HG03039 (cell line): ENCODE results near the gene DHX8.

Experiments used
- ATAC-seq: cut with Tn5 transposase; IDR thresholded peaks from one replicate; pipeline ENCODE4 v1.9.1; 2021; ENCODE audit warnings: mild to moderate bottlenecking, moderate library complexity; ENCODE audit not compliant: unreplicated experiment

DHX8 gene

GRCh38 chr17:43546319-43547188 lies 62.8 kb downstream of the DHX8 start, which contains the start of gene ETV4:
TSS of gene ETV4 (minus strand) at chr17:43546340. CDS start at chr17:43545617, 723 bp downstream.
- peak; percentile 49 for ATAC-seq

GRCh38 chr17:43547189-43547550 lies 63.4 kb downstream of the DHX8 start:
- no peak for ATAC-seq

GRCh38 chr17:43547659-43548256 lies 64.0 kb downstream of the DHX8 start:
- no peak for ATAC-seq

- no peak for ATAC-seq
These were observed 65.1 kb downstream of the DHX8 start for GRCh38 chr17:43548689-43549379.

- ATAC-seq: no peak
These were observed 65.7 kb downstream of the DHX8 start for GRCh38 chr17:43549496-43549895.

GRCh38 chr17:43550754-43551153 lies 67.0 kb downstream of the DHX8 start:
- no peak for ATAC-seq

- no peak for ATAC-seq
These were observed 68.6 kb downstream of the DHX8 start for GRCh38 chr17:43552229-43552837.

GRCh38 chr17:43553573-43553972 lies 69.8 kb downstream of the DHX8 start:
- no peak for ATAC-seq

- no peak for ATAC-seq
These were observed 71.1 kb downstream of the DHX8 start for GRCh38 chr17:43554857-43555256.

- no peak for ATAC-seq
These were observed 72.5 kb downstream of the DHX8 start for GRCh38 chr17:43556292-43556691.

GRCh38 chr17:43558805-43559160 lies 75.0 kb downstream of the DHX8 start:
- ATAC-seq: no peak

GRCh38 chr17:43559161-43559816 lies 75.5 kb downstream of the DHX8 start:
- no peak for ATAC-seq

GRCh38 chr17:43560461-43561427 lies 77.0 kb downstream of the DHX8 start:
- no peak for ATAC-seq

GRCh38 chr17:43562679-43563599 lies 79.2 kb downstream of the DHX8 start:
- ATAC-seq: no peak

GRCh38 chr17:43563600-43564594 lies 80.1 kb downstream of the DHX8 start:
- no peak for ATAC-seq

- ATAC-seq: no peak
These were observed 84.8 kb downstream of the DHX8 start for GRCh38 chr17:43568506-43569082.

- ATAC-seq: no peak
These were observed 86.7 kb downstream of the DHX8 start for GRCh38 chr17:43570518-43570928.
